ENCODE measurements around the gene ETHE1. TPM values are rescaled to one million over a fixed set of nuclear protein-coding genes. Genes with fewer than 3 reads are reported as not detected.

ETHE1 gene
- total RNA-seq, 2 experiments from 2014 or later: 20.2 to 21.7 TPM

GRCh38 chr19:43575156-43575950, 48.4 kb upstream of the ETHE1 start, which contains the start of the genes PINLYP and XRCC1:
PINLYP (plus strand) TSS chr19:43575801; CDS start chr19:43577192, 1,391 bp downstream.
XRCC1 (minus strand) TSS chr19:43575527; CDS start chr19:43575458, 69 bp downstream.
- no peaks in the 10 kb centered on the region for H3K9me3 Mint-ChIP-seq
- H3K36me3 Mint-ChIP-seq (ENCODE audit: low read depth): peaks cover 22% of the 10 kb centered on the region
- H3K4me3 Mint-ChIP-seq: peak within 1 kb of the TSS; percentile 98
- peaks cover 58% of the 10 kb centered on the region for H3K4me1 Mint-ChIP-seq (ENCODE audit: low read depth)
- peak within 1 kb of the TSS; percentile 81 to 94 for H3K27ac ChIP-seq (ENCODE audit: low read depth in 1 of 2, low read length in 2 of 2)
- no peaks in the 10 kb centered on the region for H3K27me3 ChIP-seq (ENCODE audit: control insufficient read depth in 1 of 2, insufficient read depth in 2 of 2, low read length in 2 of 2)
- H3K4me1 ChIP-seq (ENCODE audit: insufficient read depth, low read length): peaks cover 33% of the 10 kb centered on the region
- no peaks in the 10 kb centered on the region for H3K27me3 Mint-ChIP-seq
- intact Hi-C loops (cut with DNase I, micrococcal nuclease): loop anchor here (1.0 kb wide), 4 partner anchors 20 to 44 kb away; partner anchors contain the start of genes IRGQ (in 2 of the 2), ZNF576 (in 2 of the 2), ZNF428 (in 1 of the 2) and ZNF575 (in 1 of the 2)
- no peaks in the 10 kb centered on the region for H3K9me3 ChIP-seq (ENCODE audit: control insufficient read depth in 1 of 2, insufficient read depth in 1 of 2, low read length in 2 of 2)
- H3K27ac Mint-ChIP-seq: peak within 1 kb of the TSS; percentile 96
- TF ChIP-seq, protein P1, sequence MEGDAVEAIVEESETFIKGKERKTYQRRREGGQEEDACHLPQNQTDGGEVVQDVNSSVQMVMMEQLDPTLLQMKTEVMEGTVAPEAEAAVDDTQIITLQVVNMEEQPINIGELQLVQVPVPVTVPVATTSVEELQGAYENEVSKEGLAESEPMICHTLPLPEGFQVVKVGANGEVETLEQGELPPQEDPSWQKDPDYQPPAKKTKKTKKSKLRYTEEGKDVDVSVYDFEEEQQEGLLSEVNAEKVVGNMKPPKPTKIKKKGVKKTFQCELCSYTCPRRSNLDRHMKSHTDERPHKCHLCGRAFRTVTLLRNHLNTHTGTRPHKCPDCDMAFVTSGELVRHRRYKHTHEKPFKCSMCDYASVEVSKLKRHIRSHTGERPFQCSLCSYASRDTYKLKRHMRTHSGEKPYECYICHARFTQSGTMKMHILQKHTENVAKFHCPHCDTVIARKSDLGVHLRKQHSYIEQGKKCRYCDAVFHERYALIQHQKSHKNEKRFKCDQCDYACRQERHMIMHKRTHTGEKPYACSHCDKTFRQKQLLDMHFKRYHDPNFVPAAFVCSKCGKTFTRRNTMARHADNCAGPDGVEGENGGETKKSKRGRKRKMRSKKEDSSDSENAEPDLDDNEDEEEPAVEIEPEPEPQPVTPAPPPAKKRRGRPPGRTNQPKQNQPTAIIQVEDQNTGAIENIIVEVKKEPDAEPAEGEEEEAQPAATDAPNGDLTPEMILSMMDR (IDR thresholded peaks at IDR 0.05): no peak
- ATAC-seq (ENCODE audit: poor library complexity) (peak; percentile 98), DNase-seq (peak; percentile 93 to 100 (median 96))
- ChIA-PET CTCF (interaction anchor here (1.4 to 3.1 kb wide), 3 partner anchors 19 to 21 kb away, joined by 4 to 22 read pairs (median 11); partner anchors contain the start of genes IRGQ and ZNF576), POLR2A (interaction anchor here (0.7 to 4.0 kb wide), 10 partner anchors 10 to 112 kb away, joined by 3 to 27 read pairs (median 4); partner anchors contain the start of genes IRGQ and ZNF576)
- no peaks in the 10 kb centered on the region for H3K36me3 ChIP-seq (ENCODE audit: insufficient read depth, low read length)
- peak within 1 kb of the TSS; percentile 90 for H3K4me3 ChIP-seq (ENCODE audit: low read length)

DNA sequence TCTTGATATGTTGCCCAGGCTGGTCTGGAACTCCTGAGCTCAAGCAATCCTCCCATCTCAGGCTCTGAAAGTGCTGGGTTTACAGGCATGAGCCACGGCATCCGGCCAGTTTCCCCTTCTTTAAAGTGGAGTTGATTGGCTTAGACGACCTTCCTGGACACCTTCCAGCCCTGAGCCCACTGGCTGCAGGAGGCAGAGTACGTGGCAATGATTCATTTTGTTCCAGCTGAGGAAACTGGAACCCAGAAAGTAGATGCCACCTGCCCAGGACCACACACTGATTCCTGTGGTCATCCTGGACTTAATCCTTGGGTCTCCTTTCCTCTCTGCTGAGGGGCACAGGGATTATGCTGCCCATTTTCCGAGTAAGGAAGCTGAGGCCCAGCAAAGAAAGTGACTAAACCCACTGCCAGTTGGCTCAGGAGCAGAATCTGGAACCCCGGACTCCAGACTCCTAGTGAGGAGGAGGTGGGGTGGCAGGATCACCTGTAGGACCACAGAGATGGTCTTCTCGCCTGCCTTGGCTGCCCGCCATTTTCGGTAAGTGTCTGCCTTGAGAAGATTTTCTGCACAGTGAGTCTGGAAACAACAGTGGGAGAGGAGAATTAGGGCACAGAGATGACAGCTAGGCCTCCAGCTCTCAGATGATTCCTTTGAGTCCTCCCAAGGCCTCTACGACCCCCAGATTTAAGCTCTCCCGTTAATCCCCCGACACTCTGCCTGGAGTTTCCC, 47.6 kb upstream of the ETHE1 start:
- peak overlapping the region; percentile 96 for H3K27ac Mint-ChIP-seq
- no peaks in the 10 kb centered on the region for H3K27me3 Mint-ChIP-seq
- no peaks in the 10 kb centered on the region for H3K9me3 ChIP-seq (ENCODE audit: control insufficient read depth in 1 of 2, insufficient read depth in 1 of 2, low read length in 2 of 2)
- POLR2A ChIA-PET: interaction anchor here (0.7 to 4.0 kb wide), 10 partner anchors 9 to 94 kb away, joined by 3 to 27 read pairs (median 4); partner anchors contain the start of genes IRGQ, ZNF575 and ZNF576
- ATAC-seq (ENCODE audit: poor library complexity) (no peak), DNase-seq (peak in 1 of 14 experiments; percentile 36)
- intact Hi-C loops (cut with DNase I, micrococcal nuclease): loop anchor here (1.0 kb wide), 4 partner anchors 19 to 45 kb away; partner anchors contain the start of genes IRGQ (in 2 of the 2), ZNF576 (in 2 of the 2), ZNF428 (in 1 of the 2) and ZNF575 (in 1 of the 2)
- peak overlapping the region; percentile 81 to 94 for H3K27ac ChIP-seq (ENCODE audit: low read depth in 1 of 2, low read length in 2 of 2)
- peaks cover 27% of the 10 kb centered on the region for H3K36me3 Mint-ChIP-seq (ENCODE audit: low read depth)
- TF ChIP-seq, protein P1 (IDR thresholded peaks at IDR 0.05): no peak
- H3K36me3 ChIP-seq (ENCODE audit: insufficient read depth, low read length): no peaks in the 10 kb centered on the region
- H3K9me3 Mint-ChIP-seq: no peaks in the 10 kb centered on the region
- H3K4me1 Mint-ChIP-seq (ENCODE audit: low read depth): peaks cover 58% of the 10 kb centered on the region
- peaks cover 28% of the 10 kb centered on the region for H3K4me1 ChIP-seq (ENCODE audit: insufficient read depth, low read length)
- H3K4me3 ChIP-seq (ENCODE audit: low read length): peak overlapping the region; percentile 90
- no peaks in the 10 kb centered on the region for H3K27me3 ChIP-seq (ENCODE audit: control insufficient read depth in 1 of 2, insufficient read depth in 2 of 2, low read length in 2 of 2)
- CTCF ChIA-PET: interaction anchor here (1.0 to 3.1 kb wide), 4 partner anchors 19 to 25 kb away, joined by 4 to 22 read pairs (median 8); partner anchors contain the start of genes IRGQ and ZNF576
- H3K4me3 Mint-ChIP-seq: peak overlapping the region; percentile 98

DNA sequence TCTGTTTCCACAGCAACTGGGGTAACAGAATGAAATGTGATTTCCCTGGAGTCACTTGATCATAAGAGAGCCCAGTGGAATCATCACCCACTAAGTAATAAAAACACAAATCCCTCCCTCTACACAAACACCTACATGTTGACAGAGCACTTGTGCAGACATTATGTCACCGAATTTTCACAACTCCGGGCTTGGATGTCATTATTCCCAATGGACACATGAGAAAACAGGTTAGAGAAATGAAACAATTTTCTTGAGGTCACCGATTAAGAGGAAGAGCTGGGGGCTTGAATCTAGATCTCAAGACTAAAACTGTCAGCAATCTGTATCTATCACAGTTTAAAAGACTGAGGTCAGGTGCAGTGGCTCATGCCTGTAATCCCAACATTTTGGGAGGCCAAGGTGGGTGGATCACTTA, 45.2 kb upstream of the ETHE1 start:
- no peak for ATAC-seq (ENCODE audit: poor library complexity)
- Histone ChIP-seq H3K27me3 (ENCODE audit: control insufficient read depth in 1 of 2, insufficient read depth in 2 of 2, low read length in 2 of 2) (no peaks in the 10 kb centered on the region), H3K9me3 (ENCODE audit: control insufficient read depth in 1 of 2, insufficient read depth in 1 of 2, low read length in 2 of 2) (no peaks in the 10 kb centered on the region), H3K27ac (ENCODE audit: low read depth in 1 of 2, low read length in 2 of 2) (no peak overlapping the region), H3K4me1 (ENCODE audit: insufficient read depth, low read length) (peaks cover 28% of the 10 kb centered on the region), H3K36me3 (ENCODE audit: insufficient read depth, low read length) (no peaks in the 10 kb centered on the region), H3K4me3 (ENCODE audit: low read length) (no peak overlapping the region)
- Mint-ChIP-seq H3K4me3 (no peak overlapping the region), H3K9me3 (no peaks in the 10 kb centered on the region), H3K27ac (peak overlapping the region; percentile 48), H3K36me3 (ENCODE audit: low read depth) (peaks cover 27% of the 10 kb centered on the region), H3K4me1 (ENCODE audit: low read depth) (peaks cover 51% of the 10 kb centered on the region), H3K27me3 (no peaks in the 10 kb centered on the region)
- CTCF ChIA-PET: interaction anchor here (0.9 to 1.2 kb wide), 2 partner anchors 17 to 22 kb away, joined by 3 read pairs; no protein-coding TSS in a partner anchor
- POLR2A ChIA-PET: interaction anchor here (0.6 kb wide), 1 partner anchor 43 kb away, joined by 3 read pairs; no protein-coding TSS in a partner anchor
- TF ChIP-seq, protein P1 (IDR thresholded peaks at IDR 0.05): no peak
- no peak for DNase-seq
- intact Hi-C loops (cut with DNase I, micrococcal nuclease): no loop called here
